Measurements from ENCODE around the gene PLAGL2.

The PLAGL2 gene

GRCh38 chr20:32150291-32150848, 57.2 kb downstream of the PLAGL2 start:
- no peak for DNase-seq

- no peak for DNase-seq
Observed at GRCh38 chr20:32149566-32150170, 57.9 kb downstream of the PLAGL2 start.

GRCh38 chr20:32144898-32145662, 62.5 kb downstream of the PLAGL2 start:
- DNase-seq = no peak

- DNase-seq = no peak
Observed at GRCh38 chr20:32142991-32143390, 64.6 kb downstream of the PLAGL2 start.
